HAP-1 (cell line): Measurements from ENCODE around the gene PRSS50.
A peak's percentile ranks its signal among the peaks of the same experiment; 100 is the strongest.

Experiments used
- DNase-seq, 2 experiments: peaks; one replicate each; pipeline ENCODE4 v3.0.0-alpha.2; 2016 to 2020; ENCODE audit warnings: low spot score in 2 of 2
- H3K27me3 ChIP-seq: fragments of 250-450 bp; sonication (Bioruptor Pico); 2 replicates; pipeline ENCODE4 v1.5.1; 2020; ENCODE audit warnings: low read depth, mild to moderate bottlenecking, moderate library complexity
- H3K36me3 ChIP-seq: fragments of 250-450 bp; sonication (Bioruptor Pico); replicated peaks from 2 replicates; pipeline ENCODE4 v1.5.1; 2020; ENCODE audit warnings: mild to moderate bottlenecking
- H3K4me1 ChIP-seq: fragments of 250-450 bp; sonication (Bioruptor Pico); 2 replicates; pipeline ENCODE4 v1.5.1; 2020; ENCODE audit warnings: mild to moderate bottlenecking
- H3K4me3 ChIP-seq: fragments of 250-450 bp; sonication (Bioruptor Pico); 2 replicates; pipeline ENCODE4 v1.5.1; 2020; ENCODE audit warnings: mild to moderate bottlenecking, moderate library complexity
- H3K9me3 ChIP-seq: fragments of 250-450 bp; sonication (Bioruptor Pico); 2 replicates; pipeline ENCODE4 v1.5.1; 2020; ENCODE audit warnings: mild to moderate bottlenecking, moderate library complexity
- in situ Hi-C: fragments of 300-500 bp; cut with MboI; formaldehyde crosslinking; loops from 3 replicates; pipeline ENCODE4 v1.14.3; 2020; ENCODE audit warnings: low sequenced_read_pairs, inconsistent platforms, mixed read lengths

The PRSS50 gene

DNA sequence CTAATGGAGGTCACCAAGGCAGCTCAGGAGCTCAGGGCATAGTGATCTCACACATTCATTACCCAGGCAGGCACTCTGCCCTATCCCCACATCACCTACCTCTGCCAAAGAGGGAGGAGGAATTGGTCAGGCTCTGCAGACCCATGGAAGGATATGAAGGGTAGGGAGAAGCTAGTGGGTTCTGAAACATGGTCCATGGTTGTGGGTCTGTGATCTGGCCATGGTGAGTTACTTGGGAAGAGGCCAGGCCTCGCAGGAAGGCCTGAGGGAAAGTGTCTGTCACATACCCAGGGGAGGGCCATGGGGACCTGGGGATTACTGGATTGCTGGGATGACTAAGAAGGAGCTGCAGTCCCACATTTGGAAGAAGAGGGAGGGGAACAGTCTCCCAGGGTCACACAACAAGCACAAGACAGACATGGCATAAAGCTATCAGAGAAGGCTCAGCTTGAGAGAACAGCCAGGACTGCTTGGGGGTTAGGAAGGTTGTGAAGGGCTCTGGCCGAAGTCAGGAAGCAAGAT lies 1.4 kb upstream of the PRSS50 start:
- no peaks in the 10 kb centered on the region; the same call in 1 of the 2 replicates for H3K36me3 ChIP-seq
- no peaks in the 10 kb centered on the region; the same call in 1 of the 2 replicates for H3K27me3 ChIP-seq
- no peak for DNase-seq
- no peaks in the 10 kb centered on the region for H3K9me3 ChIP-seq
- no peak overlapping the region for H3K4me3 ChIP-seq
- in situ Hi-C loops, result loop anchor here (25.0 kb wide), 1 partner anchor 643 kb away; no protein-coding TSS in a partner anchor
- no peaks in the 10 kb centered on the region for H3K4me1 ChIP-seq

DNA sequence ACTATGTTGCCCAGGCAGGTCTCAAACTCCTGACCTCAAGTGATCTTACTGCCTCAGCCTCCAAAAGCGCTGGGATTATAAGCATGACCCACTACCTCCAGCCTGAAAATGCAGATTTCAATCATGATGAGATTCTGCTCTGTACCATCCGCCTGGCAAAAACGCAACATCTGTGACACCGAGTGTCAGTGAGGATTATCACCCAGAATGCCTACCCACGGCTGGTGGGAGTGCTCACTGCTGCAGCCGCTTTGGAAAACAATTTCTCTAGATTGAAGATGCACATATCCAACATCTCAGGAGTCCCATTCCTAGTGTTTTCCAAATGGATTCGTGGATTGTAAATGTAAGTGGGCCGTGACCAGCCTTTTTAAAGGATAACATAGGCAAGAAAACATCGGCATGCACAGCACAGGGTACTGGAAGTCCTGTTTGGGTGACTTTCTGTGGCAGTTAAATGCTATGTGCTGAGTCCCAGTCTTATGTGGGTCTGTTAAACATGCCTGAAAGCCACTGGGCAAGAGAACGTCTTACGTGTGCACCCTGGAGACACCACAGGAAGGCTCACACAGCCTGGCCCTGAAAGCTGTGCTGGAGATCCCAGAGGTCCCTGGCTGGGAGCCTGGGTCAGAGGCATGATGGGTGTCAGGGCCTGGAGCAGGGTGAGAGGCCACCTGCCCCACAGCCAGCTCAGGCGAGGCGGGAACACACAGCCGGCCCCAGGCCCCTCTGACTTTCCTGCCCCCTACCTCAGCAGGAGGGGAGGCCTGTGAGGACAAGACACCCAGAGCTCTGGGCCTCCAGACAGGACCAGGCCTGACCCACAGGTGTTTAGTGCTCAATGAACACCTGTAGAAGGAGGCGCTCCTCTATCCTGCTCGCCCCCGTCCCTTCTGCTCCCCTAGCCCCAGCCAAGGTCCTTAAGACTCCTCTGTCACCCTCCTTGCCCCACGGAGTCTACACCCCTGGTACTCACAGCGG lies 918 bp downstream of the PRSS50 start:
- Histone ChIP-seq H3K4me1 (no peaks in the 10 kb centered on the region), H3K4me3 (no peak overlapping the region), H3K27me3 (no peaks in the 10 kb centered on the region; the same call in 1 of the 2 replicates), H3K36me3 (no peaks in the 10 kb centered on the region; the same call in 1 of the 2 replicates), H3K9me3 (no peaks in the 10 kb centered on the region)
- DNase-seq, result no peak
- in situ Hi-C loops, result loop anchor here (25.0 kb wide), 1 partner anchor 646 kb away; no protein-coding TSS in a partner anchor

DNA sequence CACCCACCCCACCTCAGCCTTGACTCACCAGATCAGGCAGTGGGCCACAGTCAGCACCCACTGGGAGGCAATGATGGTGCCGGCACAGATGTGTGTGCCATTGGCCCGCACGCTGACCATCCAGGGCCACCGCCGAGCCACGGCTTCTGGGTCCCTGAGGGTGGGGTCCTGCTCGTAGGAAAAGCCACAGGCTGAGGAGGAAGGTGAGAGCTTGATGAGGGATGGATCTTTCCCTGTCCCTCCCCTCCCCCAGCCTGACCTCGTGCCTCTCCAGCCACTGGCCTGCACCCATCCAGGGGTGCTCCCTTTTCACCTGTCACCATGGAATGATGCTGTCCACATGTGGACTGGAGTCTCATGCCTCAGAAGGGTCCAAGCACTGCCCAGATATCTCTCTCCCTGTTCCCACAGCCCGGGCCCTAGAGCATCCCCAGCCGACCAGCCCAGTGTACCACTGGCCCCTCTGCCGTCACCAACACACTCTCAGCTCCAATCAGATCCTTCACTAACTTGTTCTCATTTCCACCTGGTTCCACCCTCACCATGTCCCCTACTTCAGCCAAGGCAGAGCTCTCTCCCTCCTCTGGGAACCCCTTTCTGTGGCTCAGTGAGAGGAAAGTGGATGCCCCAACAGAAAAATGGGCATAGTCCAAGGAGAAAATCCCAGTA lies 2.0 kb downstream of the PRSS50 start:
- H3K4me3 ChIP-seq, result no peak overlapping the region
- no peaks in the 10 kb centered on the region for H3K4me1 ChIP-seq
- in situ Hi-C loops, result loop anchor here (25.0 kb wide), 1 partner anchor 647 kb away; no protein-coding TSS in a partner anchor
- DNase-seq, result peak in 1 of 2 experiments; percentile 4
- no peaks in the 10 kb centered on the region for H3K9me3 ChIP-seq
- no peaks in the 10 kb centered on the region; the same call in 1 of the 2 replicates for H3K27me3 ChIP-seq
- H3K36me3 ChIP-seq, result no peaks in the 10 kb centered on the region

DNA sequence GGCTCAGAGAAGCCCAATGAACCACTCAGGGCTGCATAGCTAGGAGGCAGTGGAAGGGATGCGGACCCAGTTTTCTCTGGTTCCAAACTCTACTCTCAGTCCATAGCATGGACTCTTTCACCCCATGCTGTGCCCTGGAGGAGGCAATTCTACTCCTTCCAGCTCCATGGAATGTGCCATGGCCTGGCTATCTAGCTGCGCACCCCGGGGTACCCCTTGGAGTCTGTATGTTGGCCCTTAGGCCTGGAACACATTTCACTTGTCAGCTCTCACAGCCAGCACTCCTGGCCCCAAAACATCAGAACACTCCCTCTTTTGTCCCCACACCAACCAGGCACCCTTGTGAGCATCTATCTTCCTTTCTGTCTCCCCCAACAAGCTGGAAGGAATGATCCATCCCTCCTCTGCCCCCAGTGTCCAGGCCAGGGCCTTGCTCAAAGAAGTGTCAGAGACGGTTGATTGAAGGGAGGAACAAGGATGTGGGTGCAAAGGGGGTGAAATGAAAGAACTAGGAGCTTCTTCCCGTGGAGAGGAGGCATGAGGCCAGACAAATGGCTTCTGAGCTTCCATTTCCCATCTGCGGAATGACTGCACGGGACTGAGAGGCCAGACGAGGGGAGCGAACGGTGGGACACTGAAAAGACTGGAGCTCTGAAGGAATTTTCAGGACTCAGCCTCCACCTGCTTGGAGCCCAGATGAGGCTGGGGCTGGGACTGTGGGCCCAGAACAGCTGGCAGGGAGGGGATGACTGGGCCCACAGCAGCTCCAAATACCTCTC lies 2.8 kb downstream of the PRSS50 start:
- H3K9me3 ChIP-seq, result no peaks in the 10 kb centered on the region
- H3K4me3 ChIP-seq, result no peak overlapping the region
- no peaks in the 10 kb centered on the region; the same call in 1 of the 2 replicates for H3K27me3 ChIP-seq
- peak in 1 of 2 experiments; percentile 3 for DNase-seq
- H3K4me1 ChIP-seq, result no peaks in the 10 kb centered on the region
- in situ Hi-C loops, result loop anchor here (25.0 kb wide), 1 partner anchor 647 kb away; no protein-coding TSS in a partner anchor
- H3K36me3 ChIP-seq, result no peaks in the 10 kb centered on the region

DNA sequence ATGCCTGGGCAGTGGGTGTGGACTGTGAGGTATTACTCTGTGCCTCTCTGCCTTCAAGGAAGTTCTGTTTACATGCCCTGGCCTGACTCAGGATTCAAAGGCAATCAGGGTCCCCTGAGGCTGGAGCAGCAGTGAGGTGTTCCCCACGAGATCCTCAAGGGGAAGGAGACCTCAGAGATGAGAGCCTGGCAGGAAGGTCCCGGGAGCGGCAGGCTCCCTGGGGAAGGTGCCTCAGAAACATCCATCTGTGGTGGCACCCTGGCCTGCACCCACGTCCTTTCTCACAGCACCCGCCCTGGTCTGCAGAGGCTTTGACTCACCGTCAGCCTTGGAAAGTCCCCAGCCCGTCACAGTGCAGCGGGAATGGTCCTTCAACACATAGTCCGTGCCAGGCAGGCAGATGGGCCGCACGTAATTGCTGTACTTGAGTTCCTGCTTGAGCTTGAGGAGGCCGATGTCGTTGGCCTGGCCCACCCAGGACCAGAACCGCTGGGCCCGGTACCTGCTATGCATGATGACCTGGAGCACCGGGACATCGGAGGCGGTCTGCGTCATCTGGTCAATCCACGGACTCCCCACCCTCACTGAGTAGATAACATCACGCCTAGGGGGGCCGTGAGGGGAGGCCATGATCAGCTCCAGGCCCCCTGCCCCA lies 3.6 kb downstream of the PRSS50 start:
- no peaks in the 10 kb centered on the region for H3K4me1 ChIP-seq
- H3K36me3 ChIP-seq, result no peaks in the 10 kb centered on the region
- no peak for DNase-seq
- H3K9me3 ChIP-seq, result no peaks in the 10 kb centered on the region
- H3K4me3 ChIP-seq, result no peak overlapping the region
- no peaks in the 10 kb centered on the region for H3K27me3 ChIP-seq
- in situ Hi-C loops, result loop anchor here (25.0 kb wide), 1 partner anchor 648 kb away; no protein-coding TSS in a partner anchor

DNA sequence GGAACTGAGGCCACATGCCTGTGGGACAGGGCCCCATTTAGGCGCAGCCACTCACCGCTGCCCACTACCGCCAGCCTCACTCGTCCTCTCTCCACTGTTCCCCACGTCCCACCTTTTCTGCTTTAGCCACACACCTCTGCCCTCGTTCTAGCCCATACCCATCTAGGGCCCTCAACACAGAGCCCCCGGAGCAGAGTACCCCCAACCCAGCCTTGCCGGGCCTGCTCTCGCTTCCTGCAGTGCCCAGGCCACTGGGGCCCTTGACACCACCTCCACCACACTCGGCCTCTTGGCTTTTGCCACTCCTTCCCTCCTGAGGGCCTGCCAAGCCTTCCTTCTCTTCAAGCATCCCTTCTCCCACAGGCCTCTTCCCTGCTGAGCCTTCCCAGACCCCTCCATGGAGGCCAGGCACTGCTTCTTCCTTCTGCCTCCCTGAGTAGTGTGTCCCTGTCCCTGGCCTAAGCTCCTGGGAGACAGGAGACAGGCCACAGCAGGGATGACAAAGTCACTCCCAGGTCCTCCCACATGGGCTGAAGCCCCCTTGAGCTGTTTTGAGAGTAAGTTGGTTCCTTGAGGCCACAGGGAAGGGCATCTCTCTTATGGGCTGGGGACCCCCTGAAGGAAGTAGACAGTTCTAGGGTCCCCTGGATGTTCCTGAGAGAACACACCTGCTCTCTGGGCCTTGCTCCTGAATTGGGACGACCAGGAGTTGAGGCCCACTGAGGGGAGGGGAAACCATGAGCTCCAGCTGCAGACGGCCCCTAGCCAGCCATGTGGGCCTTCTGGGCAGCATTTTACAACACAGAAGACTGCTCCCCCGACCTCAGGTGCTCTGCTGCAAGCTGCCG lies 4.4 kb downstream of the PRSS50 start:
- H3K4me3 ChIP-seq, result no peak overlapping the region
- H3K36me3 ChIP-seq, result no peaks in the 10 kb centered on the region
- H3K9me3 ChIP-seq, result no peaks in the 10 kb centered on the region
- no peaks in the 10 kb centered on the region for H3K4me1 ChIP-seq
- in situ Hi-C loops, result loop anchor here (25.0 kb wide), 1 partner anchor 649 kb away; no protein-coding TSS in a partner anchor
- no peaks in the 10 kb centered on the region for H3K27me3 ChIP-seq
- DNase-seq, result no peak

DNA sequence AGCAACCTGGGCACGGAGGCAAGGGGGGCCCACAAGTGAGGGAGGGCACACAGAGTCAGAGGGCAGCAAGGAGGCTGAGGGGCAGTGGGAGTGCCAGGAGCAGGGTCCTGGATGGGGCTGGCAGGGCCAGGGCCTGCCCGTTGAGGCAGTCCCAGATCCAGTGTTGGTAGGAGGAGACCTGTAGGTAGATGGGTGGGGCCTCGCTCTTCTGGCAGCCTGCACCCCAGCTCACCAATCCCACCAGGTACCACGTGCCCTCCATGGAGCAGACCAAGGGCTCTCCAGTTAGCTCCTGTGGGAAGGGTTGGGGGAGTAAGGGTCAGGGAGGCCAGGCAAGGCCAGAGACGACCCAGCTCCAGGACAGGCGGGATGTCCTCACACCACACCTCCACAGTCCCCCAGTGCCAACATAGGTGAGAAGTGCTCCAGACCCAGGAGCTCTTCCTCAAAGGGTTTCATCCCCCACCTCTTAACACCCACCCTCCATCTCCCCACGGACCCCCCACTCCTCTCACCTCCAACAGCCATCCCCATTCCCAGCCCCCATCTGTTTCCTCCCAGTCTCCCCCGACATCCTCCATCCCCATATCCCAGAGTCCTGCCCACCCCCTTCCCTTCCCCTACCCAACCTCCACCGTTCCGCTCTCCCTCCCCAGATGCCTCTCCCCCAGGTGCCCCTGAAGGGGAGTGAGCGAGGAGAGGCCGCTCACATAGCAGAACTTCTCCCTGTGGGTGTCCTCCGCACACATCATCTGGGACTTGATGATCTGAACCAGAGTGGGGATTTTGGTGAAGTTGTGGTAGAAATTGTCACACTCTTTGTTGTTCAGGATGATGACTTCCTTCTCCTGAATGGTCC lies 5.2 kb downstream of the PRSS50 start:
- no peaks in the 10 kb centered on the region for H3K36me3 ChIP-seq
- DNase-seq, result no peak
- H3K4me1 ChIP-seq, result no peaks in the 10 kb centered on the region
- H3K4me3 ChIP-seq, result no peak overlapping the region
- in situ Hi-C loops, result loop anchor here (25.0 kb wide), 1 partner anchor 650 kb away; no protein-coding TSS in a partner anchor
- no peaks in the 10 kb centered on the region for H3K9me3 ChIP-seq
- no peaks in the 10 kb centered on the region for H3K27me3 ChIP-seq

DNA sequence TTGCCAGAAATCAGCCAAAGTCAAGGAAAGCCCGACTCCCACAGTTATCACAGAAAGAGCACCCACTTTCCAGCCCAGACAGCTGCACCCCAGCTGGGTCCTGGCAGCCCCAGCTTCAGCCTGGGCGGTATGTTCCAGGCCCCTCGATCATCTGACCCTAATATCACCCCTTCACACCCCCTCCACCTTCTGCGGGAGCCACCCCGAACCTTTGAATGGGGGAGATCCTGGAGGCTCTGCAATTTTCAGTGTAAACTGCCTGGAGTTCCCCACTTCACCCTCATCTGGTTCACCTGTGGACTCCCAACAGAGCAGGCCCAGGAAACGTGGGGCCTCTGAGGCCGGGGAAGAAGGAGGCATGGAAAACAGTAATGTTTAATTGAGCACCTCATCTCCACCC lies 5.9 kb downstream of the PRSS50 start:
- Histone ChIP-seq H3K4me1 (no peaks in the 10 kb centered on the region), H3K27me3 (no peaks in the 10 kb centered on the region), H3K9me3 (no peaks in the 10 kb centered on the region), H3K36me3 (no peaks in the 10 kb centered on the region), H3K4me3 (no peak overlapping the region)
- no peak for DNase-seq
- in situ Hi-C loops, result loop anchor here (25.0 kb wide), 1 partner anchor 651 kb away; no protein-coding TSS in a partner anchor

DNA sequence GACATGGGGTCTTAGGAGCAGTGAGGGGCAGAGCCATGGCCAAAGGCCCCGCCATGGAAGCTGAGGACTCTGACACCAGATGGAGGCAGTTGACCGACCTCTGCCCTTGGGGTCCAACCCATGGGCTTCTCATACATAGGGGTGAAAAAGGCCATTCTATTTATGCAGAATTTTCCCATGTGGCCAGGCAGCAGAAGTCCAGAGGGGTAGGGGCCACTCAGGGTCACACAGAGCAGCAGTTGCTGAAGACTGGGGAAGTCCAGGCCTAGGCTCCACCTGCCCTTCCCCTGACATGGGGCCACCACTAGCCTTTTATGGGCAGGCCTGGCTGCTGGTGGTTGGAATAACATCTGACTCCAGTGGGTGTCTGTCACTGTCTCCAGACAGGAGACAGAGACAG lies 6.4 kb downstream of the PRSS50 start:
- Histone ChIP-seq H3K36me3 (no peaks in the 10 kb centered on the region), H3K4me1 (no peaks in the 10 kb centered on the region), H3K4me3 (no peak overlapping the region), H3K27me3 (no peaks in the 10 kb centered on the region), H3K9me3 (no peaks in the 10 kb centered on the region)
- no peak for DNase-seq
- in situ Hi-C loops, result loop anchor here (25.0 kb wide), 1 partner anchor 651 kb away; no protein-coding TSS in a partner anchor

DNA sequence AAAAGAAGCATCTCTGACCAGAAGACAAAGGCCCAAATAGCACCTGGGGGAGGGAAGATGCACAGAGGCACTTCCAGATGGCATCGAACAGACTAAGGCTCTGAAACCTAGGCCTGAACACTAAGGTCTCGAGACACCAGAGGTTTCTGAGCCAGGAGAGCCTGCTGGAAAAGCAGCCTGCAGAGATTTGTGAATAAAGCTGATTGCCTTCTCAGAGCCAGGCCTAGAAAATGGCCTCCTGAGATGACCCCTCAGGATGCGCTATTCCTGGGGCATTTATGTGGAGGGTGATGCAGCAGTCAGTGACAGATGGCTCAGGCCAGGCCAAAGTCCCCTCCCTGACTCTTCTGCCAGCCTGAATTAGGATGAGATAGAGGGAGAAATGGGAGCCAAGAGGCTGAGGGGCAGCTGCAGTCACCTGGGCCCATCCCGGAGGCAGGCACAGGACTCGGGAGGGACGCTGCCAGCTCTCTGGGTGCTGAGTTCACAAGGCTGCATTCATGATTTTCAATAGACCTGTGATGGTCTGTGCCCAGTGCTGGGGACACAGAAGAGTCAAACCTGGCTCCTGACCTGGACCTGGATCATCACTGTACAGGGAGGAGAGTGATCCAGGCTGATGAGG lies 6.9 kb downstream of the PRSS50 start:
- H3K36me3 ChIP-seq, result no peaks in the 10 kb centered on the region
- no peaks in the 10 kb centered on the region for H3K9me3 ChIP-seq
- no peaks in the 10 kb centered on the region for H3K4me1 ChIP-seq
- no peak overlapping the region for H3K4me3 ChIP-seq
- in situ Hi-C loops, result loop anchor here (25.0 kb wide), 1 partner anchor 652 kb away; no protein-coding TSS in a partner anchor
- DNase-seq, result no peak
- H3K27me3 ChIP-seq, result no peaks in the 10 kb centered on the region

DNA sequence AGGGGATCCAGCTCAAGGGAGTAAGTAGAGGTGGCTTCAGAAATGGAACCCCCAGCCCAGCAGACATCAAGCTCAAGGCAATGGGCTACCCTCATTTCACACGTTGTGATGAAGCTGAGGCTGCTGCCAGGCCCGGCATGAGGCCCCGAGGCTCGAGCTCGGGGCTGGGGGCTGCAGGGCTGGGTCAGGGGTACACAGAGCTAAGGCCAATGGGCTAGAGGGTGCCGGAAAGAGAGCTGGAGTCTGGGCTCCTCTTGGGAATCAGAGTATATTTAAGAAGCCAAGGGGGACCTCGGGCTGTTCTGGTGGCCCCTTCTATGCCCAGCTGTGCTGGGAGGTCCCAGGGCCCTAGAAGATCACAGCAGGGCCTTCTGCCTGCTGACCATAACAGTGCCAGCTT lies 7.4 kb downstream of the PRSS50 start:
- in situ Hi-C loops, result loop anchor here (25.0 kb wide), 1 partner anchor 652 kb away; no protein-coding TSS in a partner anchor
- Histone ChIP-seq H3K4me1 (no peaks in the 10 kb centered on the region), H3K36me3 (no peaks in the 10 kb centered on the region), H3K27me3 (no peaks in the 10 kb centered on the region), H3K4me3 (no peak overlapping the region), H3K9me3 (no peaks in the 10 kb centered on the region)
- no peak for DNase-seq
